ENCODE measurements around the gene ABI3BP. TPM values are rescaled to one million over a fixed set of nuclear protein-coding genes. Genes with fewer than 3 reads are reported as not detected.

The ABI3BP gene
- total RNA-seq, 2 donors from 2014 or later: not detected

GRCh38 chr3:101009386-101009785 lies 16.2 kb upstream of the ABI3BP start:
- no peak overlapping the region for H3K27ac Mint-ChIP-seq
- H3K9me3 Mint-ChIP-seq: peaks cover 10% of the 10 kb centered on the region
- no peak overlapping the region for H3K4me3 Mint-ChIP-seq
- no peaks in the 10 kb centered on the region for H3K4me1 Mint-ChIP-seq (ENCODE audit: low read depth in 2 of 2)
- no peak for ATAC-seq
- peaks cover 12% of the 10 kb centered on the region for H3K36me3 Mint-ChIP-seq
- no peaks in the 10 kb centered on the region for H3K27me3 Mint-ChIP-seq
- no peak for DNase-seq (ENCODE audit: low spot score)

DNA sequence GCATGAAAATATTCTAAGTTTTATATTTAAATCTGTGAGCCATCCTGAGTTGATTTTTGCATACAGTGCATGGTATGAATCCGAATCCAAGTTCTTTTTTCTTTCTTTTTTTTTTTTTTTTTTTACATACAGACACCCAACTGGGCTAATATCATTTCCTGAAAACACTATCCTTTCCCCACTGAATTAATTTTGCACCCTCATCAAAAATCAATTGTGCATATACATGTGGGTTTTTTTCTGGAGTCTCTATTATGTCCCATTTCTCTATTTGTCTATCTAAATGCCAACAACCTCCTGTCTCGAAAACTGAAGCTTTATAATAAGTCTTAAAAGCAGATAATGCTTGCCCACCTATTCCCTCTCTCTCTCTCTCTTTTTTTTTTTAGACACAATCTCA lies 5.9 kb upstream of the ABI3BP start:
- no peak overlapping the region for H3K27ac Mint-ChIP-seq
- DNase-seq (ENCODE audit: low spot score): no peak
- ATAC-seq: no peak
- no peaks in the 10 kb centered on the region for H3K36me3 Mint-ChIP-seq
- no peak overlapping the region for H3K4me3 Mint-ChIP-seq
- peaks cover 4% of the 10 kb centered on the region for H3K9me3 Mint-ChIP-seq
- H3K4me1 Mint-ChIP-seq (ENCODE audit: low read depth in 2 of 2): no peaks in the 10 kb centered on the region
- H3K27me3 Mint-ChIP-seq: no peaks in the 10 kb centered on the region

DNA sequence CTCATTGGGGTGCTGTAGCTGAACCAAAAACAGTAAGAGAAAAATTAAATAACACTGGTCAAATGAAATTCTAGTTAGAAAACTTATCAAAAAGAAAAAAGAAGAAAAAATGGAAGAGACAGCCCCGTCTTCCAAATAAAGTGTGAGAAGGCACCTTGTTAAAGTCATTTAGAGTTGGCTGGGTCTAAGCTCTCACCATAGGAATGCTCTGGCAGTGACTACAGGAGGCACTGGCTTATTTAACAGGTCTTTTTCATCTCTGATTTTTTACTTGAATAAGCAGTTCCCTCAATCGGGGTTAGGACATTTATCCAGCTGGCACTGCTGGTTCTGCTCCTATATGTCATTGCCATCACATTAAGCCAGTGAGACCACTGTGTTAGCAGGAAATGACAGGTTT lies 1.6 kb upstream of the ABI3BP start:
- no peaks in the 10 kb centered on the region for H3K9me3 Mint-ChIP-seq
- no peaks in the 10 kb centered on the region for H3K4me1 Mint-ChIP-seq (ENCODE audit: low read depth in 2 of 2)
- H3K36me3 Mint-ChIP-seq: no peaks in the 10 kb centered on the region
- H3K27me3 Mint-ChIP-seq: no peaks in the 10 kb centered on the region
- ATAC-seq (no peak), DNase-seq (ENCODE audit: low spot score) (no peak)
- H3K27ac Mint-ChIP-seq: no peak overlapping the region
- no peak overlapping the region for H3K4me3 Mint-ChIP-seq

DNA sequence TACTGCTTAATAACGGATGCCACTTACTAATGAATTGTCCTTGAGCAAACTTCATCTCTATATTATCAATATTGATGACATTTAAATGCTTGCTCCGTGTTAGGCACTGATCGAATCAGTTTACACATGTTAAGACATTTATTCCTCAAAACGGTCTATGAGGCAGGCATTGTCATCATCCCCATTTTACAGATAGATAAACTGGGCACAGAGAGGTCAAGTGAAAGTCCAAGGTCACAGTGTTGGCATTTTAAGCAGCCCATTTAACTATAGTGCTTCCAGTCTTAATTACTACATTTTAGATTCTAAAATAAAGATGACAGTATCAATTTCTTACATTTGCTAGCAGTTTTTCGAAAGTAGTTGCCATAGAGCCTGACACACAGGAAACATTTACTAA lies 966 bp upstream of the ABI3BP start:
- no peaks in the 10 kb centered on the region for H3K36me3 Mint-ChIP-seq
- ATAC-seq (no peak), DNase-seq (ENCODE audit: low spot score) (no peak)
- H3K4me3 Mint-ChIP-seq: no peak overlapping the region
- no peak overlapping the region for H3K27ac Mint-ChIP-seq
- H3K9me3 Mint-ChIP-seq: no peaks in the 10 kb centered on the region
- no peaks in the 10 kb centered on the region for H3K27me3 Mint-ChIP-seq
- no peaks in the 10 kb centered on the region for H3K4me1 Mint-ChIP-seq (ENCODE audit: low read depth in 2 of 2)

- H3K4me3 Mint-ChIP-seq: no peak overlapping the region
- no peak for DNase-seq (ENCODE audit: low spot score)
- no peaks in the 10 kb centered on the region for H3K36me3 Mint-ChIP-seq
- ATAC-seq: no peak
- no peak overlapping the region for H3K27ac Mint-ChIP-seq
- H3K9me3 Mint-ChIP-seq: no peaks in the 10 kb centered on the region
- no peaks in the 10 kb centered on the region for H3K27me3 Mint-ChIP-seq
- H3K4me1 Mint-ChIP-seq (ENCODE audit: low read depth in 2 of 2): no peaks in the 10 kb centered on the region
Observed at GRCh38 chr3:100992231-100993012, 799 bp downstream of the ABI3BP start.

DNA sequence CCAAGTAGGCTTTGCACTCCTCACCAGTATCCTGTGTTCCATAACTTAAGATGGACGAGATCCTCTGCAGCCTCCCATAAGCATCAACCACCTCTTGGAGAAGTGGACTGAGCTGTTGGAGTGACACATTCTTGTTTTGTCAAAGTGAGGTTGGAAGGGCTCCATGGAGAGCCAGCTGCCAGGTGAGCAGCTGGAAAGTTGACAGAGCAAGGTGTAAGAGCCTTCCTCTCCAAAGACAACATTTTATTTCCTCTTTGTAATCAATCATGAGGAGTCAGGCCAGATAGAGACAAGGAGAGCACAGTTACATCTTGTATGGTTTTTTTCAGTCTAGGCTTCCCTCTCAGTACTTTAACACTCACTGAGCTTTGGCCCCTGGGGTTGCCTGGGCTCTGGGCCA lies 5.1 kb downstream of the ABI3BP start:
- DNase-seq (ENCODE audit: low spot score): no peak
- Mint-ChIP-seq H3K36me3 (no peaks in the 10 kb centered on the region), H3K4me3 (no peak overlapping the region), H3K27ac (no peak overlapping the region), H3K9me3 (no peaks in the 10 kb centered on the region), H3K27me3 (no peaks in the 10 kb centered on the region), H3K4me1 (ENCODE audit: low read depth in 2 of 2) (no peaks in the 10 kb centered on the region)
- no peak for ATAC-seq

GRCh38 chr3:100984308-100984707 lies 8.9 kb downstream of the ABI3BP start:
- H3K27me3 Mint-ChIP-seq: no peaks in the 10 kb centered on the region
- DNase-seq (ENCODE audit: low spot score) (no peak), ATAC-seq (no peak)
- H3K27ac Mint-ChIP-seq: no peak overlapping the region
- H3K4me1 Mint-ChIP-seq (ENCODE audit: low read depth in 2 of 2): no peaks in the 10 kb centered on the region
- no peak overlapping the region for H3K4me3 Mint-ChIP-seq
- no peaks in the 10 kb centered on the region for H3K9me3 Mint-ChIP-seq
- H3K36me3 Mint-ChIP-seq: no peaks in the 10 kb centered on the region

DNA sequence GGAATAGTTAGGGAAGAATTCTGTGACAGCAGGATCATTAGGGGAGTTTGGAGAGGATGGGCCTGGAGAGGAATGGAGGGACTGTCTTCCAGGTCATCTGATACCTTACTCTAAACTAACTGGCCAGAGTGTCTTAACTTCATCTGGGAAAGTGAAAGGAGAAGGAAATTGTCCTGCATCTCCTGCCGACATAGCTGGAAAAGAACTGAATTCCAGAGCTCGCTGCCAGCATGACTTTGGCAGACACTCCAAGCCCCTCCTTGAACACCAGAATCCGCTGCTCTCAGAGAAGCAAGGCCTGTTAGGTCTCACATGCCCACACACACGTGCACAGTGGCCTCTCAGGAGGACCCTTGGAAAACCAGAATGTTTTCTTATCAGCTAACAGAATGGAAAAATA lies 10.5 kb downstream of the ABI3BP start:
- ATAC-seq: no peak
- H3K4me3 Mint-ChIP-seq: no peak overlapping the region
- H3K27me3 Mint-ChIP-seq: no peaks in the 10 kb centered on the region
- no peak for DNase-seq (ENCODE audit: low spot score)
- no peaks in the 10 kb centered on the region for H3K4me1 Mint-ChIP-seq (ENCODE audit: low read depth in 2 of 2)
- H3K9me3 Mint-ChIP-seq: no peaks in the 10 kb centered on the region
- no peak overlapping the region for H3K27ac Mint-ChIP-seq
- H3K36me3 Mint-ChIP-seq: no peaks in the 10 kb centered on the region

DNA sequence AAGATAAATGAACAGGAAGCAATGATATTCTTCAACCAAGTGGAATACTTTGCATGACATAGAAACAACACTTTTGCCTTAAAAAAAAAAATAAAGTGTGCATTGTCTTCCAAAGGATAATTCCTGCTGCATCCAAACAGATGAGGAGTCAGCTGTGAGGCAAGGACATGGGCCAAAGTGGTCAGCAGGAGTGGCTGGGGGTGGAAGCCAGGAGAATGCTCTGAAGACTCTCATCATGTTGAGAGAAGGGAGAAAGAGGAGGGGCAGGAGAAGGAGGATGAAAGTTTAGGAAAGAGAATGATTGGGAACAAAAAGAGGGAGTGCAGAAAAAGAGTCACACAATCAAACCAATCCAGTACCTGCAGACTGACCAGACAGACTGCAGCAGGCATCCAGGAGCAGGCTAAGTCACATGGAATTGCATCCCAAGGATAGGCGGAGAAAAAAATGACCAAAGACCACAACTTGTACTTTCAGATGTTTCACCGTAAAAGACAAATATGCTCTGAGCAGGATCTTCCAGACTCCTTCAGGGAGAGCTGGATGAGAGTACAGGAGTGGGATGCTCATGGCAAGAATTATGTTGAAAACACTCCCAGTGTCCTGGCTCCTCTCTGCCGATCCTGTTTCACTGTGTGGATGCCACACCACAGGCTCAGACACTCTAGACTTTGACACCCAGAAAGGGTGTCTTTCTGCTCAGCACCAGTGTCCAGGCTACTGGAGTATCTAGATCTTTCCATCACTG lies 11.9 kb downstream of the ABI3BP start:
- Mint-ChIP-seq H3K27me3 (no peaks in the 10 kb centered on the region), H3K4me3 (no peak overlapping the region), H3K27ac (no peak overlapping the region), H3K4me1 (ENCODE audit: low read depth in 2 of 2) (no peaks in the 10 kb centered on the region), H3K36me3 (no peaks in the 10 kb centered on the region), H3K9me3 (no peaks in the 10 kb centered on the region)
- DNase-seq (ENCODE audit: low spot score) (no peak), ATAC-seq (no peak)

DNA sequence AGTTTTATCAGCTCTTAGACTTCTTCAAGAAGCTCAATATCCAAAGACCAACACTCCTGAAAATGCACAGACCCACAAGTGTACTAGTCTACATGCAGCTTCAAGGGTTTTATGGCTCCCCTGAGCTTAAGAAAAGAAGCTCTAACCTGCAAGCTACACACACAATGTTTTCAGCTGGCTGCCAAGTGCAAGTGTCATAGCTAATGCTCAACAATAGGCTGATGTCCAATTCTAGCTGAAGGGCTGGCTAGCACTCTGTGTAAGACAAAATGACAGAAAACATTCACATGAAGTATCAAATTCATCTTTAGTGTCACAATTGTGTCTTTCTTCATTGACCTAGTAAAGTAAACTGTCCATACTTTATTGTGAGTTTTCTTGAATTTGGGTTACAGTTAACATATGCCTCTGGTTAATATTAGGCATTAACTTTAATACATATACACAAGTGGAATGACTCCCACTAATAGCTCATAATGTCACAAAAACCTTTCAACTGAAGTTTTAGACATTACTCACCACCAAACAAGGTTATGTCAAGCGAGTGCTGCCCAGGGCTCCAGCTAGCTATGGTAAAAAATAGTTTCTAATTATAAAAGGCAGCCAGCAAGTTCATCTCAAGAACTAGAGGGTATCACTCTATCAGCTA lies 15.1 kb downstream of the ABI3BP start:
- H3K27ac Mint-ChIP-seq: no peak overlapping the region
- no peak for ATAC-seq
- no peak for DNase-seq (ENCODE audit: low spot score)
- H3K9me3 Mint-ChIP-seq: no peaks in the 10 kb centered on the region
- H3K4me3 Mint-ChIP-seq: no peak overlapping the region
- no peaks in the 10 kb centered on the region for H3K27me3 Mint-ChIP-seq
- H3K4me1 Mint-ChIP-seq (ENCODE audit: low read depth in 2 of 2): no peaks in the 10 kb centered on the region
- no peaks in the 10 kb centered on the region for H3K36me3 Mint-ChIP-seq

DNA sequence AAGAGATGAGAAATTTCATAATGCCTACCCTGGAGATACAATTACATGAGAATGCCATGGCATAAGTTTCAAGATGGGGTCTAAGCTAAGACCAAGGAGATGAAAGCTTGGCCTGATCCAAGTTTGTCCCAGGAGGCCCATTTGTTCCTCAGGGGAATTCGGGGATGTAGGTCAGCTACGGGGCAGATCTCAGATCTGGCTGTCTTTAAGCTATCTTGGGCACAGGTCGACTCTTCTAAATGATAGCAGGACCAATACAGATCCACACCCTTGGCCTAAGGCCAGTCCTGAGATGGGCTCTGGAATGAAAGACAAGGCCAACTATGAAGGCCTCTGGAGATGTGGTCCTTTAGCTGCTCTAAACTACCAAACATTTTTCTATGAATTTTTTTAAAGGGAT lies 16.6 kb downstream of the ABI3BP start:
- H3K27ac Mint-ChIP-seq: no peak overlapping the region
- H3K9me3 Mint-ChIP-seq: no peaks in the 10 kb centered on the region
- no peaks in the 10 kb centered on the region for H3K4me1 Mint-ChIP-seq (ENCODE audit: low read depth in 2 of 2)
- no peak overlapping the region for H3K4me3 Mint-ChIP-seq
- DNase-seq (ENCODE audit: low spot score) (no peak), ATAC-seq (no peak)
- H3K36me3 Mint-ChIP-seq: no peaks in the 10 kb centered on the region
- no peaks in the 10 kb centered on the region for H3K27me3 Mint-ChIP-seq

- Mint-ChIP-seq H3K27ac (no peak overlapping the region), H3K4me3 (no peak overlapping the region), H3K36me3 (no peaks in the 10 kb centered on the region), H3K4me1 (ENCODE audit: low read depth in 2 of 2) (no peaks in the 10 kb centered on the region), H3K27me3 (no peaks in the 10 kb centered on the region), H3K9me3 (no peaks in the 10 kb centered on the region)
- no peak for DNase-seq (ENCODE audit: low spot score)
- no peak for ATAC-seq
Observed at GRCh38 chr3:100975714-100976113, 17.5 kb downstream of the ABI3BP start.

- DNase-seq (ENCODE audit: low spot score) (no peak), ATAC-seq (no peak)
- no peaks in the 10 kb centered on the region for H3K4me1 Mint-ChIP-seq (ENCODE audit: low read depth in 2 of 2)
- H3K27ac Mint-ChIP-seq: no peak overlapping the region
- H3K36me3 Mint-ChIP-seq: no peaks in the 10 kb centered on the region
- no peaks in the 10 kb centered on the region for H3K9me3 Mint-ChIP-seq
- no peak overlapping the region for H3K4me3 Mint-ChIP-seq
- no peaks in the 10 kb centered on the region for H3K27me3 Mint-ChIP-seq
Observed at GRCh38 chr3:100973594-100973993, 19.6 kb downstream of the ABI3BP start.

GRCh38 chr3:100972867-100973266 lies 20.4 kb downstream of the ABI3BP start:
- Mint-ChIP-seq H3K4me1 (ENCODE audit: low read depth in 2 of 2) (no peaks in the 10 kb centered on the region), H3K36me3 (no peaks in the 10 kb centered on the region), H3K27me3 (no peaks in the 10 kb centered on the region), H3K9me3 (no peaks in the 10 kb centered on the region), H3K4me3 (no peak overlapping the region), H3K27ac (no peak overlapping the region)
- no peak for DNase-seq (ENCODE audit: low spot score)
- ATAC-seq: no peak

Data from natural killer cell treated with Interleukin-12 subunit alpha and Interleukin-12 subunit beta and Interleukin-15 and Interleukin-18, amount 100 ng/mL, for 72 hours (primary cell).